IPS DF 4.7 (cell line): Measurements from ENCODE around the gene YIPF1.
A peak's percentile ranks its signal among the peaks of the same experiment; 100 is the strongest.
"Not testable (repeated sequence)": the region's sequence is repeated elsewhere in the genome, so short reads cannot be mapped to it uniquely, and the experiment has no call there.

Source experiments
- DNase-seq: peaks from one replicate; pipeline ENCODE4 v3.0.0-alpha.2; 2013; ENCODE audit warnings: low spot score; ENCODE audit errors: extremely low read depth

YIPF1 gene

GRCh38 chr1:53842347-53842746 lies 47.2 kb downstream of the YIPF1 start:
- DNase-seq: no peak

- DNase-seq: no peak
Measured at GRCh38 chr1:53838654-53838974, 51.0 kb downstream of the YIPF1 start.

DNA sequence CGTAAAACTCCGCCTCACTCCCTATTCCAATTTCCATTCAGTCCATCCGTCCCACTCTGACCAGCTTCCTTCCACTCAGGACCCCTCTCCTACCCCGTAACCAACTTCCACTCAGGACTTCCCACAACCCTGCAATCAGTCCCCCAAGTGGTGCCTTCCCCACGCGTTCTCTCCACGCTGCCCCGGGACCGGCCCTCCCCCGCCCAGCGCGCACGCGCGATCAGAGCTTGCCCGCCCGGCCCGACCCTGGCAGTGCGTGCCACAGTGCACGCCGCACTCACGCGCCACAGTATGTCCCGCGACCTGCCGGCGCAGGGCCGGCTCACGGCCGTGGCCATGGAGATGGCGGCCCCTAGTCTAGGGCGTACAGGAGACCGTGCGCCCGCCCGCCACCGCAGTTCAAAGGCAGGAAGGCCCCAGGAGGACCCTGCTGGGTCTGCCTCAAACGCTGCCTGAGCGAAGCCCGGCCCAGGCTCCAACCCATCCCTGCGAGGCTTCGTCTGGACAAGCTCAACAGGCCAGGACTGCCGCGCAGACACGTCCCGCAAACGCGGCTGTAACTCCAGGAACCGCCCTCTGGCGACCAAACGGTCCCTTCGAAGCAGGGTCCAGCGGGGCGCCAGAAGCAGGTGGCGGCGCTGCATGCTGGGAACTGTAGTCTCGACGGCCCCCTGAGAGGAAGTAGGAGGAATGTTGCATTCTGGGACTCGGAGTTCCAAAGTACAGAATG lies 51.5 kb downstream of the YIPF1 start, which contains the start of gene NDC1:
Gene NDC1, minus strand, starts transcription at position 373 of the 730 bp plus-strand sequence. Its CDS starts 35 bp downstream, at position 338.
- DNase-seq: peak; percentile 87

DNA sequence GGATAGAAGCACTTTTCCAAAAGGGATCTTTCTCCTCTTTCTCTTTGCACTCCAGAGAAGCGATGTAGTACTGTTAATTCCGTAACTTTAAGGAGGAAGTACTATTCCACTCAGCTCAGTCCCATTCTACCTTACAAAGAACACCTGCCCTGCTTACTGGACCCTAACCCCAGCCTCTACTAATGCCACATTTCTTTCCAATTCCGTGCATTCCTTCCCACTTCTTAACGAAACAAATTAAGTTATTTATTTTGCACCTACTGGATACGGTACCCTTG lies 52.0 kb downstream of the YIPF1 start:
- no peak for DNase-seq

GRCh38 chr1:53835491-53835890 lies 54.1 kb downstream of the YIPF1 start:
- DNase-seq: no peak

GRCh38 chr1:53834776-53835175 lies 54.8 kb downstream of the YIPF1 start:
- no peak for DNase-seq

- no peak for DNase-seq
Measured at GRCh38 chr1:53833393-53833792, 56.2 kb downstream of the YIPF1 start.

DNA sequence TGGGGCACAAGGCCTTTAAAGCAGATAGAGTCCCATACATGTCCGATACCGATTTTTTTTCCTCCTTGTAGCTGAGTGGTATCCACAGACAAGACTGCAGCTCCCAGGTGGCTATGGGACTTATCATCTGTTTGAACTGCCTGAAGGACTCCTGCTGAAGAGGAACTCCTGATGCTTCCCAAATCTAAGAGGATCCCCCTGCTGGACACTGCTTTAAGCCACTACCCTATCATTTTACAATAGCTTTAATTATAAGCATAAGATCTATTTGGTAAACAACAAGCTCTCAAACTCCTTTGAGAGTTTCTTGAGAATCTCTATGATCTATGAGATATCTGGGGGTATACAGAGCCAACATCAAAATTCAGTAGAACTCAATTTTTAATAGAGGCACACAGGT lies 63.2 kb downstream of the YIPF1 start:
- DNase-seq: no peak

GRCh38 chr1:53825306-53825705 lies 64.3 kb downstream of the YIPF1 start:
- no peak for DNase-seq

- DNase-seq: no peak
Measured at GRCh38 chr1:53822931-53823330, 66.7 kb downstream of the YIPF1 start.

DNA sequence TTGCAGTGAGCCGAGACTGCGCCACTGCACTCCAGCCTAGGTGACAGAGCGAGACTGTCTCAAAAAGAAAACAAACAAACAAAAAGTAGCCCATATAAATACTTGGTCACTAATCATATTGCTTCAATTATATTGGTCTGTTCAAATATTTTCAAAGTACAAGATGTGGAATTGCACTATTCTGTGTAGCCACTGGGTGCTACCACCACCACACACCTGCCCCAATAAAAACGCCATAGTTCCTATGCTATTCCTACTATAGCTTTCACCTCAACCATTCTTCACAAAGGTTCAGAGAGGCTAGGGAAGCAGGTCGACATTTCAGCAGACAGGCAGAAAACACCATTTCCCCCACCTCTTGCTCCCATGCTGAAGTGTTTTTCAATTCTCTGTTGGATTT lies 68.2 kb downstream of the YIPF1 start:
- no peak for DNase-seq

DNA sequence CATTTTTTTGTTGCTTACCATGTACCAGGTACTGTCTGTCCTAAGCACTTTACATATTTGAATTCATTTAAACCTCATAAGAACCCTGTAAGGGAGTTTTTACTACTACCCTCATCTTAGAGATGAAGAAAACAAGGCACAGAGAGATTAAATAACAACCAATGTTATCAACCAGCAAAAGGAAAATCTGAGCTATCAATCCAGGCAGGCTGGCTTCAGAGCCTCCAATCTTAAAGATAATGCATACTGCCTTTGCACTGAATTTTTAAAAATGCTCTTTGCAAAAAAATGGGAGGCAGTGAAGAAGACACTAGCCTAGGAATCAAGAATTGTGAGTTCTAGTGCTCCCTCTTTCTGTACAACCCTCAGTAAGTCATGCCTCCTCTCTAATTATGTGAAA lies 70.2 kb downstream of the YIPF1 start:
- DNase-seq: no peak

GRCh38 chr1:53816584-53816983 lies 73.0 kb downstream of the YIPF1 start:
- not testable (repeated sequence) for DNase-seq

- DNase-seq: not testable (repeated sequence)
Measured at GRCh38 chr1:53815484-53815883, 74.1 kb downstream of the YIPF1 start.

GRCh38 chr1:53811414-53811851 lies 78.2 kb downstream of the YIPF1 start:
- DNase-seq: peak; percentile 25

GRCh38 chr1:53810497-53810896 lies 79.1 kb downstream of the YIPF1 start:
- no peak for DNase-seq

DNA sequence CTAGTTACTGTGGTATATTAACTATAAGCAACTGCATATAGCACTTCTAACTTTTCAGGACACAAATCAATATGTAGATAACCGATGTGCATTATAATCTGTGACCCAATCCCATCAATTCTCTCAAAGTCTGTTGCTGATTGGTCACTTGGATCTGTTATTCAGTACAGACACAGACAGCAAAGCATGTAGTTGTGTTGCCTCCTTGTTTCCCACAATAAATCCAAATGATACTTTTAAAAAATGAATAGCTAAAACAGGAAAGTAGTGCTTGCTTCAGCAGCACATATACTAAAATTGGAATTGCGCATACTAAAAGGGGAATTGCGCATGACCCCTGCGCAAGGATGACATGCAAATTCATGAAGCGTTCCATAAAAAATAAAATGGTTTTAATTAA lies 79.6 kb downstream of the YIPF1 start:
- no peak for DNase-seq

GRCh38 chr1:53807916-53808315 lies 81.7 kb downstream of the YIPF1 start:
- no peak for DNase-seq

DNA sequence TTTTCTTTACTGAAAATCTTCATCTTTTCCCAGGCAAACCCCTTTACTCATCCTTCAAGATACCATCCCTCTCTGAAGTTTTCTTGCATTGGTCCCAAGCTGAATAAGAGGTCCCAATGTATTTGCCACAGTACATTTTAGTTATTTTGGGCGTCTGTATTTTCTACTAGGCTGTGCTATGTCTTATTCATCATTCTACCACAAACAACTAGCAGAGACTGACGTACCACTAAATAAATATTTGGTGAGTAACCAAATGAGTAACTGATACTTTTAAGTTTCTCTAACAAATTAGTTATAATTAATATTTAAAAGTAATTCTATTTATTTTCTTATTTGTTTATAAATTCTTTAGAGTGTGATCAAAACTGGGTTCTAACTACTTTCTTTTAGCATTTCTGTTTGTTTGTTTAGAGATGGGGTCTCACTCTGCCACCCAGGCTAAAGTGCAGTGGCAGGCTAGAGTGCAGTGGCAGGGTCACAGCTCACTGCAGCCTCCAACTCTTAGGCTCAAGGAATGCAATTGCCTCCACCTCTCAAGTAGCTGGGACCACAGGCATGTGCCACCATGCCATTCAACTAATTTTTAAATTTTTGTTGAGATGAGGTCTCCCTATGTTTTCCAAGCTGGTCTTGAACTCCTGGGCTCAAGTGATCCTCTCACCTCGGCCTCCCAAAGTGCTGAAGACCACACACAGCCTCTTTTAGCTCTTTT lies 84.6 kb downstream of the YIPF1 start:
- no peak for DNase-seq

- no peak for DNase-seq
Measured at GRCh38 chr1:53804181-53804580, 85.4 kb downstream of the YIPF1 start.
